Upper lobe of left lung (tissue), 6 donors: ENCODE measurements around the gene CDK7. TPM values are rescaled to one million over a fixed set of nuclear protein-coding genes. Genes with fewer than 3 reads are reported as not detected.

ENCODE experiments used
- ATAC-seq, 2 donors: fragments of 200-7000 bp; cut with Tn5 transposase; one replicate each; pipeline ENCODE4 v1.9.1; 2022; ENCODE audit warnings: mild to moderate bottlenecking in 2 of 2, moderate library complexity in 2 of 2; ENCODE audit not compliant: low FRiP score in 2 of 2
- DNase-seq, 2 donors: peaks; one replicate each; pipeline ENCODE4 v3.0.0-alpha.2; 2019 to 2020
- H3K27ac ChIP-seq, 4 donors: fragments of 200-600 bp; sonication (generic); one replicate each; pipeline ENCODE4 v1.5.1; 2016 to 2019
- H3K27me3 ChIP-seq, 4 donors: fragments of 200-600 bp; sonication (generic); one replicate each; pipeline ENCODE4 v1.5.1; 2017 to 2019
- H3K36me3 ChIP-seq, 4 donors: fragments of 200-600 bp; sonication (generic); one replicate each; pipeline ENCODE4 v1.5.1; 2016 to 2019
- H3K4me1 ChIP-seq, 4 donors: fragments of 200-600 bp; sonication (generic); one replicate each; pipeline ENCODE4 v1.5.1; 2018 to 2019
- H3K4me3 ChIP-seq, 4 donors: fragments of 200-600 bp; sonication (generic); one replicate each; pipeline ENCODE4 v1.5.1; 2017 to 2019; ENCODE audit warnings: mild to moderate bottlenecking in 2 of 4, moderate library complexity in 1 of 4
- H3K9me3 ChIP-seq, 4 donors: fragments of 200-600 bp; sonication (generic); one replicate each; pipeline ENCODE4 v1.5.1; 2018 to 2019
- CTCF ChIP-seq, 6 experiments: fragments of 450-650 bp in 4 of 6; fragments of 200-600 bp in 2 of 6; sonication (generic) in 2 of 6; IDR thresholded peaks; one replicate each; pipeline ENCODE4 v1.5.1; 2016 to 2019; ENCODE audit warnings: antibody characterized with exemption in 6 of 6
- EP300 ChIP-seq, 4 donors: sonication (generic); formaldehyde crosslinking; IDR thresholded peaks; one replicate each; pipeline ENCODE4 v1.5.1; 2017; ENCODE audit warnings: antibody characterized with exemption in 4 of 4, control low read depth in 2 of 4
- POLR2A ChIP-seq, 4 donors: fragments of 450-650 bp; IDR thresholded peaks; one replicate each; pipeline ENCODE4 v1.5.1; 2016 to 2017; ENCODE audit warnings: antibody characterized with exemption in 4 of 4, mild to moderate bottlenecking in 2 of 4
- POLR2AphosphoS5 ChIP-seq, 2 donors: sonication (generic); formaldehyde crosslinking; IDR thresholded peaks; one replicate each; pipeline ENCODE4 v1.5.1; 2017; ENCODE audit warnings: antibody characterized with exemption in 2 of 2
- WGBS, 2 donors: methylation state at CpG; one replicate each; pipeline ENCODE4 v1.1.5; 2017 to 2018; 5-methylcytosine and 5-hydroxymethylcytosine counted together
- total RNA-seq, 6 donors: library from RNA; depleted of rRNA in 4 of 6; stranded (reverse); fragments of >200 nt in 4 of 6; gene quantifications; one replicate each; pipeline versions ENCODE4 v1.1.0 to v1.2.1, GENCODE V29; 2016 to 2021
- donor health status: DM: no; HTN: no; CAD: no; lungs with moderate emphysema.
- donor health status: DM: no; HTN: yes; CAD: no; lungs with severe emphysema.

CDK7 gene
- total RNA-seq: 10 to 100 TPM in 5 of 6 donors, 1 to 10 TPM in 1; 8.3 to 36.4 (median 22.1) TPM

GRCh38 chr5:69234457-69235268 is at the start of gene CDK7:
TSS of gene CDK7 (plus strand) at chr5:69234886. CDS start at chr5:69234976, 90 bp downstream.
- DNase-seq: peak; percentile 94 to 97
- ATAC-seq: peak; percentile 98 to 100
- H3K4me1 ChIP-seq: peaks cover 9 to 29% (median 19%) of the 10 kb centered on the region in 4 donors
- TF ChIP-seq POLR2A (IDR thresholded peaks at IDR 0.05) (peak in 3 of 4 donors; percentile 60 to 75 (median 61)), EP300 (IDR thresholded peaks at IDR 0.05) (peak in 1 of 4 donors; percentile 28), POLR2AphosphoS5 (IDR thresholded peaks at IDR 0.05) (peak; percentile 84 to 91), CTCF (IDR thresholded peaks at IDR 0.05) (peak in 1 of 6 experiments; percentile 30)
- 0 to 1% methylated on average over 24 to 49 of the region's 49 CpGs for WGBS, 2 donors
- peak within 1 kb of the TSS; percentile 51 to 86 (median 80) for H3K4me3 ChIP-seq
- no peaks in the 10 kb centered on the region for H3K27me3 ChIP-seq
- H3K9me3 ChIP-seq: no peaks in the 10 kb centered on the region
- peaks cover 0 to 20% (median 3%) of the 10 kb centered on the region in 4 donors for H3K36me3 ChIP-seq
- H3K27ac ChIP-seq: peak within 1 kb of the TSS; percentile 83 to 89 (median 86)

- Histone ChIP-seq H3K9me3 (no peaks in the 10 kb centered on the region), H3K27me3 (no peaks in the 10 kb centered on the region), H3K36me3 (no peaks in the 10 kb centered on the region), H3K4me1 (peaks cover 12 to 17% (median 13%) of the 10 kb centered on the region in 4 donors), H3K4me3 (no peak overlapping the region), H3K27ac (no peak overlapping the region)
- DNase-seq: no peak
- ATAC-seq: no peak
- TF ChIP-seq CTCF (IDR thresholded peaks at IDR 0.05) (no peak), EP300 (IDR thresholded peaks at IDR 0.05) (no peak), POLR2A (IDR thresholded peaks at IDR 0.05) (no peak), POLR2AphosphoS5 (IDR thresholded peaks at IDR 0.05) (no peak)
- 100% methylated on average over 2 of the region's 2 CpGs for WGBS, 2 donors
Measured at GRCh38 chr5:69187342-69187741, 47.3 kb upstream of the CDK7 start.

- ATAC-seq: no peak
- peaks cover 12 to 17% (median 13%) of the 10 kb centered on the region in 4 donors for H3K4me1 ChIP-seq
- peak overlapping the region; percentile 73 to 83 (median 78) for H3K27ac ChIP-seq
- H3K36me3 ChIP-seq: no peaks in the 10 kb centered on the region
- DNase-seq: no peak
- TF ChIP-seq POLR2A (IDR thresholded peaks at IDR 0.05): no peak
- no peak for TF ChIP-seq POLR2AphosphoS5 (IDR thresholded peaks at IDR 0.05)
- TF ChIP-seq CTCF (IDR thresholded peaks at IDR 0.05): no peak
- no peak for TF ChIP-seq EP300 (IDR thresholded peaks at IDR 0.05)
- no peaks in the 10 kb centered on the region for H3K9me3 ChIP-seq
- peak overlapping the region; percentile 71 to 97 (median 81) for H3K4me3 ChIP-seq
- WGBS, 2 donors: 18 to 21% methylated on average over 8 of the region's 8 CpGs
- no peaks in the 10 kb centered on the region for H3K27me3 ChIP-seq
Measured at GRCh38 chr5:69188811-69189161, 45.9 kb upstream of the CDK7 start.

- H3K4me1 ChIP-seq: peaks cover 12 to 17% (median 13%) of the 10 kb centered on the region in 4 donors
- H3K9me3 ChIP-seq: no peaks in the 10 kb centered on the region
- no peaks in the 10 kb centered on the region for H3K27me3 ChIP-seq
- ATAC-seq (peak; percentile 97 to 99), DNase-seq (peak; percentile 89 to 98)
- peak within 1 kb of the TSS; percentile 73 to 83 (median 78) for H3K27ac ChIP-seq
- TF ChIP-seq EP300 (IDR thresholded peaks at IDR 0.05) (no peak), POLR2A (IDR thresholded peaks at IDR 0.05) (peak in 1 of 4 donors; percentile 38), POLR2AphosphoS5 (IDR thresholded peaks at IDR 0.05) (peak; percentile 35 to 41), CTCF (IDR thresholded peaks at IDR 0.05) (no peak)
- H3K36me3 ChIP-seq: no peaks in the 10 kb centered on the region
- 0% methylated on average over 18 to 36 of the region's 55 CpGs for WGBS, 2 donors
- peak within 1 kb of the TSS; percentile 71 to 97 (median 81) for H3K4me3 ChIP-seq
Measured at GRCh38 chr5:69189162-69190086, 45.3 kb upstream of the CDK7 start, which contains the start of gene CENPH. TSS of gene CENPH (plus strand) at chr5:69189583. CDS start at chr5:69189635, 52 bp downstream.
